Fibroblast of villous mesenchyme (primary cell): ENCODE results near the gene XYLT1. TPM values are rescaled to one million over a fixed set of nuclear protein-coding genes. Genes with fewer than 3 reads are reported as not detected.

Experiments used
- DNase-seq: peaks from one replicate; pipeline ENCODE4 v3.0.0-alpha.2; 2010; ENCODE audit warnings: low read depth
- H3K4me3 ChIP-seq: 2 replicates; pipeline ENCODE4 v1.5.1; 2011; ENCODE audit warnings: low read depth, mild to moderate bottlenecking, low read length
- total RNA-seq: library from RNA; depleted of rRNA; stranded (reverse); fragments of >200 nt; gene quantifications from 2 replicates; pipeline ENCODE4 v1.2.3, GENCODE V29; 2012
- TF ChIP-seq, protein P1 (sequence below): IDR thresholded peaks from 2 replicates; pipeline ENCODE4 v1.5.1; 2012; ENCODE audit warnings: low read depth, mild to moderate bottlenecking, low read length; ENCODE audit not compliant: insufficient read depth

The XYLT1 gene
- total RNA-seq, 1 donor = 2.6 TPM

DNA sequence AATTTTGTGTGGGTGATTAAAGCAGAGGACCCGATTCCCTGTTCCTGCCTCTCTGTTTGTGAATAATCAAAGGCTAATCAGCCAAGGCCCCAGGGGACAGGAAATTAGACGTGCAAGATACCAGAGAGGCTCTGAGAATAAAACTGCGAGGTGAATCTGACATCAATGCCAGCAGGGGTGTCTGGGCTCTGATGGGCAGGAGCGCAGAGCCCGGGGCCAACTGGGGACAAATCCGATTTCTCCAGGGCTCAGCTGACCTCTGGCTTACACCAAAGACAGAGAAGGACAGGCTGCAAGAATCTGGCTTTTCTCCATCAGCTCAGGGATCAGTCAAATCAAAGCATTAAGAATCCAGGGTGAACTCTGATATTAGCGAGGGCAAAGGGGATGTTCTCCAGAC lies 174.3 kb downstream of the XYLT1 start:
- TF ChIP-seq, protein P1, sequence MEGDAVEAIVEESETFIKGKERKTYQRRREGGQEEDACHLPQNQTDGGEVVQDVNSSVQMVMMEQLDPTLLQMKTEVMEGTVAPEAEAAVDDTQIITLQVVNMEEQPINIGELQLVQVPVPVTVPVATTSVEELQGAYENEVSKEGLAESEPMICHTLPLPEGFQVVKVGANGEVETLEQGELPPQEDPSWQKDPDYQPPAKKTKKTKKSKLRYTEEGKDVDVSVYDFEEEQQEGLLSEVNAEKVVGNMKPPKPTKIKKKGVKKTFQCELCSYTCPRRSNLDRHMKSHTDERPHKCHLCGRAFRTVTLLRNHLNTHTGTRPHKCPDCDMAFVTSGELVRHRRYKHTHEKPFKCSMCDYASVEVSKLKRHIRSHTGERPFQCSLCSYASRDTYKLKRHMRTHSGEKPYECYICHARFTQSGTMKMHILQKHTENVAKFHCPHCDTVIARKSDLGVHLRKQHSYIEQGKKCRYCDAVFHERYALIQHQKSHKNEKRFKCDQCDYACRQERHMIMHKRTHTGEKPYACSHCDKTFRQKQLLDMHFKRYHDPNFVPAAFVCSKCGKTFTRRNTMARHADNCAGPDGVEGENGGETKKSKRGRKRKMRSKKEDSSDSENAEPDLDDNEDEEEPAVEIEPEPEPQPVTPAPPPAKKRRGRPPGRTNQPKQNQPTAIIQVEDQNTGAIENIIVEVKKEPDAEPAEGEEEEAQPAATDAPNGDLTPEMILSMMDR = no peak

DNA sequence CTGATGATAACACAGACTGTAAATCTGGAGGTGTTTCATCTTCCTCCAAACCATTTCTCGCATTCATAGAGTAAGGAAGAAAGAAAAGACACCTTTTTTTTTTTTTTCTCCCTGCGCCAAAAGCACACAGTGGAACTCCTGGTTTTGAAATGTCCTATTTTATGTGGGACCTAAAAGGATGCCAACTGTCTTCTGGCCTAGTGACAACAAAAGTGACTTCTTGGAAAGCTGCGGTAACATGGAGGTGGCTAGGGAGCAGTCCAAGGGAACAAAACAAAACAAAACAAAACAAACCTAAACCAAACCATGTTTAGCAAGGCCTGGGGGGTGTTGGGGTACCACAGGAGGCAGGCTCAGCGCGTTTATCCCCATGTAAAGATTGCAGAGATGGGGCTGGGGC lies 174.8 kb downstream of the XYLT1 start:
- TF ChIP-seq, protein P1 = no peak
- no peak overlapping the region for H3K4me3 ChIP-seq
- DNase-seq = no peak

More for the DNA sequence above, 174.3 kb downstream of the XYLT1 start:
- no peak for DNase-seq
- H3K4me3 ChIP-seq = no peak overlapping the region

- DNase-seq = no peak
- TF ChIP-seq, protein P1 = no peak
- no peak overlapping the region for H3K4me3 ChIP-seq
These were observed 175.9 kb downstream of the XYLT1 start for GRCh38 chr16:17294856-17295255.

DNA sequence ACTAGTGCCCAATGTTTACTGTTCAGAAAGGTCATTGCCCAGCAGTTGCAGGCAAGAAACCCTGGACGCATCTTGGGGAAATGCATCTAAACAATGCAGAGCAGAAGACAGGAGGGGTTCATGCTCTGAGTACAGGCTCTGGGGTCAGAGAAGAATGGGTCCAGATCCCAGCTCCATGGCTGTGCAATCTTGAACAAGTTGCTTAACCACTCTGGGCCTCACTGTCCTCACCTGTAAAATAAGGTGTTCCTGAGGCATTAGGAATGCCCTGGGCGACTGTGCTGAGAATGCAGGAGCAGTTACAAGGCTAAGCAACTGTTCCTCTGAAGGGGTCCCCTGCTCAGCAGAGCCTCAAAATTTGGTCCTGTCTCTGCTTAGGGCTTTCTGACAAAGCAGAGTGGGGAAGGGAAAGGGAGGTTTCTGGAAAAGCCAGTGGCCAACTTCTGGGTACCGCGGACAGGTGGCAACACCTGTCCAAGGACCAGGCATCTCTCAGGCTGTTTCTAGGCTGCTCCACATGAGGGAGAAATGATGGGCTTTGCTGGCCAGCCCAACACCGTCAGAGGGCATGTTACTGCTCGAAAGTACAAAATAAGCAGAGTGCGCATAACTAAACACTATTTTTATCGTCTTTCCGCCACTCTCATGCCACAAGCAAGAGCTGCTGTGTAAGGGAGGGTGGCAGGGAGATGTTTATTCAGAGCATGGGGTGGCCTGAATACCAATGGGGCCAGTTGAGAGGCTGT lies 176.8 kb downstream of the XYLT1 start:
- TF ChIP-seq, protein P1 = no peak

DNA sequence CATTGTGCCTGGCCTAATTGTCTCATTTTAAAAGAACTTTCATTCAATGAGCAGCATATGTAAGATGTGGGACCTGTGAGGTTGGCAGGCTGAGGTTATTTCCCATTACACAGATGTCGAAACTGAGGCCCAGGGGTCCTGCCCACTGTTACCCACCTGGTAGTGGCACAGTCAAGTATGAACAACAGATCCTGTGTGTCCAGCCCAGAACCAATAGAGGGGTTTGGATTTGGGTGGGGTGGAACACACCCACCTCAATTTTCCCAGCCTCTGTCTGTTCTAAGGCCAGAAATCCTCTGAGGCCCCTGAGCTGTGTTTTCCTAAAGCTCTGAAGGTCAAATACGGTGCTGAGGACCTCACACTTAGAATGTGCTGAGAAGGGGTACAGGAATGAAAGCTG lies 179.5 kb downstream of the XYLT1 start:
- no peak for DNase-seq
- H3K4me3 ChIP-seq = no peak overlapping the region
- TF ChIP-seq, protein P1 = no peak

More for the DNA sequence above, 176.8 kb downstream of the XYLT1 start:
- DNase-seq = no peak
- H3K4me3 ChIP-seq = no peak overlapping the region

DNA sequence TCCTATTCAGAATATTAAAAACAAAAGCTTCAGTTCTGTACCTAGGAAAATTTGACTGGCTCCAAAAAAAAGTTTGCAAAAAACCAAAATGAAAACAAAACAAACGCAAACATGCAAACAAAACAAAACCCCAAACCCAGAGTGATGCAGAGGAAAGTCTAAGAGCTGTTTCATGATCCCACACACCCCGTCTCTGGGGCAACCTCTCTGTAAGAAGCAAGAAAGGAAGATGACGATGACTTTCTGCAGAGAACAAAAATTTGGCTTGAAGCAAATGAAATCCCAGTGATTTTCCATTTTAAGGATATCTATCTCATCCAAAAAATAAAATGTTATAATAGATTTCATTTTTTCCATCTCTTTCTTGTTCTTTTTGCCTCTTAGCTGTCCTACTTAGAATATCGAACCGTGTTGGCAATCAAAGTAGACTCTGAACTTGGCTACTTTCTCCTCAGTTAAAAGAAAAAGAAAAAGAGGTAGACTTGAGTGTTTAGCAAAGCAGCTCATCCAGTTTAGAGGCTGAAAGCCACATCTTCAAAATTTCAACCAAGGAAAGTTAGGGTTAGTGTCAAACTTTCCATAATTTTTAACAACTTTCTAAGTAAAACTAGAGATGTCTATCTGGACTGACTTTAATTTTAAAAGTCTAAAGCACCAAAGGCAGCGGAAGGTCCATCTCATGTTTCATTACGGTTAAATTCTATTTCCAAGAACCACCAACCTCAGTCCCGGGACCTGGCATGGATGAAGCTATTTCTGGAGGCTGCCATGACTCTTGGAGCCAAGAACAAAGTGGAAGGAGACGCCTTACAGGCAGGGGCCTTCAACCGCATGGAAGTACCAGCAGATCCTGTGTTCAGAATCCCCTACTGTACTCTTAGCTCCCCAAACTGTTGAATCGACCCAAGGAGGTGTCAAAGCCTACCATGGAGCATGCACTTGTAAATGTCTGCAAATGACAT lies 180.8 kb downstream of the XYLT1 start:
- TF ChIP-seq, protein P1 = no peak
- H3K4me3 ChIP-seq = no peak overlapping the region
- no peak for DNase-seq
